Karpas-422 (cell line): Measurements from ENCODE around the gene ATP2C1. TPM values are rescaled to one million over a fixed set of nuclear protein-coding genes. Genes with fewer than 3 reads are reported as not detected.

Source experiments
- DNase-seq: peaks from one replicate; pipeline ENCODE4 v3.0.0-alpha.2; 2015
- H2AFZ ChIP-seq: fragments of 200-600 bp; sonication (generic); 2 replicates; pipeline ENCODE4 v1.6.1; 2014; ENCODE audit warnings: antibody characterized with exemption, low read length, mixed read lengths
- H3K27ac ChIP-seq: fragments of 200-600 bp; sonication (generic); 2 replicates; pipeline ENCODE4 v1.5.1; 2014; ENCODE audit warnings: mild to moderate bottlenecking, low read length, moderate library complexity
- H3K27me3 ChIP-seq: fragments of 200-600 bp; sonication (generic); 2 replicates; pipeline ENCODE4 v1.6.1; 2014; ENCODE audit warnings: low read length, mixed read lengths
- H3K36me3 ChIP-seq: fragments of 200-600 bp; sonication (generic); 2 replicates; pipeline ENCODE4 v1.6.1; 2014; ENCODE audit warnings: low read length, mixed read lengths; ENCODE audit not compliant: insufficient read depth
- H3K4me1 ChIP-seq: fragments of 200-600 bp; sonication (generic); 2 replicates; pipeline ENCODE4 v1.6.1; 2014; ENCODE audit warnings: mild to moderate bottlenecking, low read length, mixed read lengths
- H3K4me2 ChIP-seq: fragments of 200-600 bp; sonication (generic); 2 replicates; pipeline ENCODE4 v1.6.1; 2014; ENCODE audit warnings: low read length, low read depth, mild to moderate bottlenecking; ENCODE audit not compliant: poor library complexity, severe bottlenecking
- H3K4me3 ChIP-seq: fragments of 200-600 bp; sonication (generic); 2 replicates; pipeline ENCODE4 v1.5.1; 2014; ENCODE audit warnings: mild to moderate bottlenecking, antibody characterized with exemption, low read length, mixed read lengths
- H3K79me2 ChIP-seq: fragments of 200-600 bp; sonication (generic); 2 replicates; pipeline ENCODE4 v1.6.1; 2014; ENCODE audit warnings: mild to moderate bottlenecking, low read length, mixed read lengths
- H3K9ac ChIP-seq: fragments of 200-600 bp; sonication (generic); 2 replicates; pipeline ENCODE4 v1.6.0; 2014; ENCODE audit warnings: low read length
- H3K9me2 ChIP-seq: fragments of 200-600 bp; sonication (generic), shearing (Covaris generic); replicated peaks from 2 replicates; pipeline ENCODE4 v1.6.0; 2014; ENCODE audit warnings: mild to moderate bottlenecking, low read length, moderate library complexity; ENCODE audit not compliant: insufficient read depth
- H3K9me3 ChIP-seq: fragments of 300-700, 200-600 bp; sonication (generic); 2 replicates; pipeline ENCODE4 v1.6.1; 2014; ENCODE audit warnings: low read length, mixed read lengths
- H4K20me1 ChIP-seq: fragments of 200-600 bp; sonication (generic); 2 replicates; pipeline ENCODE4 v1.6.1; 2014; ENCODE audit warnings: mild to moderate bottlenecking, antibody characterized with exemption, low read length, low read depth; ENCODE audit not compliant: insufficient read depth
- total RNA-seq: library from RNA; depleted of rRNA; stranded (reverse); fragments of >200 nt; shearing (Covaris generic); gene quantifications from 2 replicates; pipeline ENCODE4 v1.2.3, GENCODE V29; 2014; ENCODE audit warnings: low replicate concordance

ATP2C1 gene
- total RNA-seq, 1 experiment from 2014 or later: 179 TPM

GRCh38 chr3:130900959-130901358, 7.1 kb downstream of the ATP2C1 start:
- no peak overlapping the region for H2AFZ ChIP-seq
- H3K79me2 ChIP-seq: peaks cover 100% of the 10 kb centered on the region
- DNase-seq: peak; percentile 62
- peaks cover 98% of the 10 kb centered on the region for H3K4me1 ChIP-seq
- peak overlapping the region; percentile 85 for H3K4me2 ChIP-seq
- no peaks in the 10 kb centered on the region for H3K9me3 ChIP-seq
- H3K4me3 ChIP-seq: peak overlapping the region; percentile 22; the same call in 1 of the 2 replicates
- H3K9ac ChIP-seq: peak overlapping the region; percentile 32; the same call in 1 of the 2 replicates
- H3K27me3 ChIP-seq: no peaks in the 10 kb centered on the region
- H3K36me3 ChIP-seq: peaks cover 21% of the 10 kb centered on the region
- no peaks in the 10 kb centered on the region for H3K9me2 ChIP-seq
- peak overlapping the region; percentile 92 for H3K27ac ChIP-seq
- H4K20me1 ChIP-seq: peaks cover 47% of the 10 kb centered on the region

GRCh38 chr3:130901463-130902204, 7.8 kb downstream of the ATP2C1 start:
- Histone ChIP-seq H3K9me2 (no peaks in the 10 kb centered on the region), H3K36me3 (peaks cover 26% of the 10 kb centered on the region), H3K9ac (peak overlapping the region; percentile 32; the same call in 1 of the 2 replicates), H3K27me3 (no peaks in the 10 kb centered on the region), H2AFZ (no peak overlapping the region), H3K27ac (peak overlapping the region; percentile 92), H3K4me3 (0 out of 2 replicates have a peak overlapping the region, but pooled peaks have one; percentile 22), H4K20me1 (peaks cover 47% of the 10 kb centered on the region), H3K4me2 (peak overlapping the region; percentile 85), H3K79me2 (peaks cover 100% of the 10 kb centered on the region), H3K9me3 (no peaks in the 10 kb centered on the region), H3K4me1 (peaks cover 100% of the 10 kb centered on the region)
- peak; percentile 48 for DNase-seq

- peaks cover 100% of the 10 kb centered on the region for H3K79me2 ChIP-seq
- H3K9me3 ChIP-seq: peaks cover 2% of the 10 kb centered on the region; the same call in 1 of the 2 replicates
- peaks cover 32% of the 10 kb centered on the region for H4K20me1 ChIP-seq
- no peak overlapping the region for H2AFZ ChIP-seq
- DNase-seq: no peak
- no peaks in the 10 kb centered on the region for H3K9me2 ChIP-seq
- H3K4me3 ChIP-seq: no peak overlapping the region
- H3K9ac ChIP-seq: no peak overlapping the region
- H3K27ac ChIP-seq: peak overlapping the region; percentile 92
- peaks cover 97% of the 10 kb centered on the region for H3K4me1 ChIP-seq
- peak overlapping the region; percentile 85 for H3K4me2 ChIP-seq
- peaks cover 41% of the 10 kb centered on the region for H3K36me3 ChIP-seq
- H3K27me3 ChIP-seq: no peaks in the 10 kb centered on the region
Observed at GRCh38 chr3:130903412-130903908, 9.6 kb downstream of the ATP2C1 start.

GRCh38 chr3:130904491-130904890, 10.6 kb downstream of the ATP2C1 start:
- Histone ChIP-seq H3K27ac (peak overlapping the region; percentile 92), H3K36me3 (peaks cover 49% of the 10 kb centered on the region), H3K9me3 (peaks cover 2% of the 10 kb centered on the region; the same call in 1 of the 2 replicates), H3K27me3 (no peaks in the 10 kb centered on the region), H3K4me1 (peaks cover 86% of the 10 kb centered on the region), H3K4me2 (peak overlapping the region; percentile 85), H2AFZ (no peak overlapping the region), H3K79me2 (peaks cover 100% of the 10 kb centered on the region), H4K20me1 (peaks cover 23% of the 10 kb centered on the region), H3K9ac (no peak overlapping the region), H3K4me3 (no peak overlapping the region), H3K9me2 (no peaks in the 10 kb centered on the region)
- no peak for DNase-seq

- Histone ChIP-seq H3K27me3 (no peaks in the 10 kb centered on the region), H3K4me2 (peak overlapping the region; percentile 85), H3K9me3 (peaks cover 2% of the 10 kb centered on the region; the same call in 1 of the 2 replicates), H3K79me2 (peaks cover 95% of the 10 kb centered on the region), H3K36me3 (peaks cover 53% of the 10 kb centered on the region), H3K4me3 (peak overlapping the region; percentile 5), H3K9me2 (no peaks in the 10 kb centered on the region), H4K20me1 (peaks cover 14% of the 10 kb centered on the region), H3K27ac (peak overlapping the region; percentile 92), H2AFZ (no peak overlapping the region), H3K4me1 (peaks cover 76% of the 10 kb centered on the region), H3K9ac (no peak overlapping the region)
- peak; percentile 77 for DNase-seq
Observed at GRCh38 chr3:130905551-130905950, 11.7 kb downstream of the ATP2C1 start.

- H3K9me2 ChIP-seq: no peaks in the 10 kb centered on the region
- H3K36me3 ChIP-seq: peaks cover 53% of the 10 kb centered on the region
- peak overlapping the region; percentile 85 for H3K4me2 ChIP-seq
- no peak overlapping the region for H3K9ac ChIP-seq
- H3K9me3 ChIP-seq: peaks cover 2% of the 10 kb centered on the region; the same call in 1 of the 2 replicates
- peaks cover 4% of the 10 kb centered on the region for H4K20me1 ChIP-seq
- H3K79me2 ChIP-seq: peaks cover 86% of the 10 kb centered on the region
- no peaks in the 10 kb centered on the region for H3K27me3 ChIP-seq
- H3K4me3 ChIP-seq: peak overlapping the region; percentile 5; the same call in 1 of the 2 replicates
- H3K27ac ChIP-seq: peak overlapping the region; percentile 92
- no peak overlapping the region for H2AFZ ChIP-seq
- DNase-seq: peak; percentile 72
- peaks cover 66% of the 10 kb centered on the region for H3K4me1 ChIP-seq
Observed at GRCh38 chr3:130906374-130906995, 12.6 kb downstream of the ATP2C1 start.

GRCh38 chr3:130907500-130907899, 13.6 kb downstream of the ATP2C1 start:
- Histone ChIP-seq H3K36me3 (peaks cover 53% of the 10 kb centered on the region), H3K4me1 (peaks cover 56% of the 10 kb centered on the region), H3K9me3 (peaks cover 2% of the 10 kb centered on the region; the same call in 1 of the 2 replicates), H2AFZ (no peak overlapping the region), H3K27me3 (no peaks in the 10 kb centered on the region), H3K79me2 (peaks cover 76% of the 10 kb centered on the region), H3K4me3 (no peak overlapping the region), H4K20me1 (no peaks in the 10 kb centered on the region), H3K4me2 (no peak overlapping the region), H3K27ac (peak overlapping the region; percentile 92), H3K9me2 (no peaks in the 10 kb centered on the region), H3K9ac (no peak overlapping the region)
- DNase-seq: no peak

- no peaks in the 10 kb centered on the region for H4K20me1 ChIP-seq
- H3K36me3 ChIP-seq: peaks cover 53% of the 10 kb centered on the region
- DNase-seq: no peak
- H3K9ac ChIP-seq: no peak overlapping the region
- no peaks in the 10 kb centered on the region for H3K9me2 ChIP-seq
- H2AFZ ChIP-seq: no peak overlapping the region
- H3K9me3 ChIP-seq: peaks cover 2% of the 10 kb centered on the region; the same call in 1 of the 2 replicates
- peak overlapping the region; percentile 92 for H3K27ac ChIP-seq
- no peaks in the 10 kb centered on the region for H3K27me3 ChIP-seq
- H3K79me2 ChIP-seq: peaks cover 71% of the 10 kb centered on the region
- H3K4me3 ChIP-seq: no peak overlapping the region
- no peak overlapping the region for H3K4me2 ChIP-seq
- H3K4me1 ChIP-seq: peaks cover 52% of the 10 kb centered on the region
Observed at GRCh38 chr3:130907966-130908365, 14.1 kb downstream of the ATP2C1 start.
